IMR-90 (cell line): ENCODE measurements around the gene OCEL1. TPM values are rescaled to one million over a fixed set of nuclear protein-coding genes. Genes with fewer than 3 reads are reported as not detected.

ENCODE experiments used
- ATAC-seq: fragments of 200-7000 bp; cut with Tn5 transposase; 2 replicates; pipeline ENCODE4 v1.9.1; 2020; ENCODE audit warnings: low read depth, mild to moderate bottlenecking, moderate library complexity
- BruUV-seq: library from RNA; stranded (reverse); fragments of 400-500 nt; replicated peaks from 2 replicates; lab custom pipeline; 2021; lab: Mats Ljungman, UMichigan
- CTCF ChIA-PET: fragments of 300-600 bp; formaldehyde crosslinking; extraction: SDS; loops from one replicate; lab custom pipeline; 2021; ENCODE audit warnings: antibody characterized with exemption; lab: Yijun Ruan, JAX
- POLR2A ChIA-PET: fragments of 300-600 bp; sonication (Branson Sonifier 250); formaldehyde crosslinking; loops from one replicate; lab custom pipeline; 2022; ENCODE audit warnings: antibody characterized with exemption; ENCODE audit not compliant: unreplicated experiment; lab: Charles Lee
- DNase-seq: peaks from one replicate; pipeline ENCODE4 v3.0.0; 2013
- H2AFZ ChIP-seq: replicated peaks from 2 replicates; pipeline ENCODE3; 2013; ENCODE audit warnings: low read length, mild to moderate bottlenecking; ENCODE audit not compliant: poor library complexity
- H2AK5ac ChIP-seq: 2 replicates; pipeline ENCODE4 v1.6.1; 2013; ENCODE audit warnings: low read depth, low read length, inconsistent platforms
- H2AK9ac ChIP-seq: replicated peaks from 2 replicates; pipeline ENCODE3; 2013; ENCODE audit warnings: mild to moderate bottlenecking, low read depth, low read length, moderate library complexity; ENCODE audit not compliant: poor library complexity
- H2BK120ac ChIP-seq: 2 replicates; pipeline ENCODE4 v1.6.1; 2013; ENCODE audit warnings: low read depth, low read length, inconsistent platforms
- H2BK15ac ChIP-seq: 3 replicates; pipeline ENCODE4 v1.6.1; 2013; ENCODE audit warnings: low read depth, low read length, inconsistent platforms
- H2BK20ac ChIP-seq: 2 replicates; pipeline ENCODE4 v1.6.1; 2013; ENCODE audit warnings: low read depth, mild to moderate bottlenecking, inconsistent platforms, low read length, moderate library complexity
- H2BK5ac ChIP-seq: 2 replicates; pipeline ENCODE4 v1.6.1; 2013; ENCODE audit warnings: mild to moderate bottlenecking, low read depth, low read length, inconsistent platforms; ENCODE audit not compliant: poor library complexity, severe bottlenecking
- H3K14ac ChIP-seq: replicated peaks from 2 replicates; pipeline ENCODE4 v1.6.1; 2013; ENCODE audit warnings: low read depth, low read length, inconsistent platforms
- H3K18ac ChIP-seq: 2 replicates; pipeline ENCODE4 v1.6.1; 2013; ENCODE audit warnings: low read depth, low read length, control low read depth
- H3K23ac ChIP-seq: 2 replicates; pipeline ENCODE4 v1.6.1; 2013; ENCODE audit warnings: low read depth, low read length, inconsistent platforms
- H3K27ac ChIP-seq: 2 replicates; pipeline ENCODE4 v1.5.1; 2013; ENCODE audit warnings: mild to moderate bottlenecking, control low read depth, low read length; ENCODE audit not compliant: insufficient read depth
- H3K27me3 ChIP-seq: 2 replicates; pipeline ENCODE4 v1.6.1; 2013; ENCODE audit warnings: low read length; ENCODE audit not compliant: control insufficient read depth, insufficient read depth
- H3K36me3 ChIP-seq: 2 replicates; pipeline ENCODE4 v1.6.1; 2013; ENCODE audit warnings: low read length, mixed read lengths; ENCODE audit not compliant: control insufficient read depth, insufficient read depth
- H3K4ac ChIP-seq: 2 replicates; pipeline ENCODE4 v1.6.1; 2013; ENCODE audit warnings: low read depth, low read length, inconsistent platforms
- H3K4me1 ChIP-seq: 2 replicates; pipeline ENCODE4 v1.6.1; 2013; ENCODE audit warnings: low read length, mixed read lengths; ENCODE audit not compliant: control insufficient read depth, insufficient read depth
- H3K4me2 ChIP-seq: 2 replicates; pipeline ENCODE4 v1.6.1; 2013; ENCODE audit warnings: low read depth, mild to moderate bottlenecking, control low read depth, low read length, moderate library complexity
- H3K4me3 ChIP-seq: 2 replicates; pipeline ENCODE4 v1.5.1; 2013; ENCODE audit warnings: low read depth, mild to moderate bottlenecking, control low read depth, low read length, moderate library complexity; ENCODE audit not compliant: insufficient read depth
- H3K56ac ChIP-seq: 2 replicates; pipeline ENCODE4 v1.6.1; 2013; ENCODE audit warnings: low read length, inconsistent platforms; ENCODE audit not compliant: insufficient read depth; ENCODE audit errors: extremely low read depth
- H3K79me1 ChIP-seq, 2 experiments: 2 replicates each; pipeline ENCODE4 v1.6.1; 2013; ENCODE audit warnings: low read length in 2 of 2, inconsistent platforms in 1 of 2, low read depth in 1 of 2
- H3K9ac ChIP-seq: 2 replicates; pipeline ENCODE4 v1.6.1; 2013; ENCODE audit warnings: low read depth, low read length, control low read depth
- H3K9me1 ChIP-seq: 2 replicates; pipeline ENCODE4 v1.6.1; 2013; ENCODE audit warnings: low read length, inconsistent platforms; ENCODE audit not compliant: insufficient read depth
- H3K9me3 ChIP-seq: 2 replicates; pipeline ENCODE4 v1.6.1; 2013; ENCODE audit warnings: low read length; ENCODE audit not compliant: control insufficient read depth, insufficient read depth
- H4K20me1 ChIP-seq: 2 replicates; pipeline ENCODE4 v1.6.1; 2013; ENCODE audit warnings: low read length, inconsistent platforms; ENCODE audit not compliant: insufficient read depth
- H4K5ac ChIP-seq: 2 replicates; pipeline ENCODE4 v1.6.1; 2013; ENCODE audit warnings: mild to moderate bottlenecking, low read depth, low read length, control low read depth
- H4K8ac ChIP-seq, 2 experiments: 2 replicates each; pipeline ENCODE4 v1.6.1; 2013; ENCODE audit warnings: low read depth in 2 of 2, low read length in 2 of 2, control low read depth in 1 of 2, inconsistent platforms in 1 of 2
- H4K91ac ChIP-seq: 2 replicates; pipeline ENCODE4 v1.6.1; 2013; ENCODE audit warnings: low read depth, low read length, inconsistent platforms; ENCODE audit not compliant: insufficient read depth
- MAZ ChIP-seq: IDR thresholded peaks from 2 replicates; pipeline ENCODE4 v1.6.1; 2012; ENCODE audit warnings: low read depth, mild to moderate bottlenecking, low read length, improper control_type of control experiment, moderate library complexity, borderline replicate concordance
- RAD21 ChIP-seq: IDR thresholded peaks from 2 replicates; pipeline ENCODE4 v1.6.1; 2012; ENCODE audit warnings: low read length, improper control_type of control experiment
- RCOR1 ChIP-seq: IDR thresholded peaks from 2 replicates; pipeline ENCODE4 v1.6.1; 2012; ENCODE audit warnings: mild to moderate bottlenecking, low read length, improper control_type of control experiment; ENCODE audit not compliant: insufficient replicate concordance
- SMC3 ChIP-seq: fragments of 150-350 bp; IDR thresholded peaks from 2 replicates; pipeline ENCODE4 v1.6.1; 2016; ENCODE audit warnings: low read depth, mild to moderate bottlenecking, antibody characterized with exemption, low read length, moderate library complexity
- WGBS, 2 experiments: methylation state at CpG; one replicate each; pipeline versions ENCODE4 v1.1.5 to v1.1.7; 2013; ENCODE audit warnings: missing lambda C conversion rate in 2 of 2; ENCODE audit not compliant: insufficient read length in 1 of 2; ENCODE audit errors: extremely low coverage in 2 of 2; 5-methylcytosine and 5-hydroxymethylcytosine counted together
- dilution Hi-C: fragments of 300-500 bp; cut with HindIII; formaldehyde crosslinking; loops from one replicate; pipeline ENCODE4 v1.14.3; 2018; ENCODE audit warnings: low sequenced_read_pairs; ENCODE audit not compliant: unreplicated experiment
- in situ Hi-C: fragments of 300-500 bp; cut with MboI; formaldehyde crosslinking; loops from 3 replicates; pipeline ENCODE4 v1.14.3; 2019; ENCODE audit warnings: low sequenced_read_pairs, inconsistent platforms, mixed read lengths
- intact Hi-C: fragments of 100-400 bp; cut with micrococcal nuclease; formaldehyde crosslinking; loops from 2 replicates; pipeline ENCODE4 v1.10.0; 2022
- polyA plus RNA-seq, 3 experiments: library from polyadenylated mRNA; depleted of rRNA; stranded (reverse); fragments of >200 nt; gene quantifications; 2 replicates each; pipeline ENCODE4 v1.2.3, GENCODE V29; 2012; ENCODE audit warnings: low replicate concordance in 1 of 3
- total RNA-seq: library from RNA; depleted of rRNA; stranded (reverse); fragments of >200 nt; gene quantifications from 2 replicates; pipeline ENCODE4 v1.2.3, GENCODE V29; 2012
- TF ChIP-seq, protein P1 (sequence below): conservative IDR thresholded peaks from 2 replicates; pipeline ENCODE4 v1.5.1; 2012; ENCODE audit warnings: mild to moderate bottlenecking, low read depth, low read length, improper control_type of control experiment
- TF ChIP-seq, protein P2 (sequence below): fragments of 150-350 bp; IDR thresholded peaks from 2 replicates; pipeline ENCODE4 v1.6.1; 2017; ENCODE audit warnings: mild to moderate bottlenecking, antibody characterized with exemption, low read length, low read depth

OCEL1 gene
- total and polyA plus RNA-seq, 2 of the 4 experiments (the other 2 are of a cell fraction), result 1.1 to 7.2 TPM

DNA sequence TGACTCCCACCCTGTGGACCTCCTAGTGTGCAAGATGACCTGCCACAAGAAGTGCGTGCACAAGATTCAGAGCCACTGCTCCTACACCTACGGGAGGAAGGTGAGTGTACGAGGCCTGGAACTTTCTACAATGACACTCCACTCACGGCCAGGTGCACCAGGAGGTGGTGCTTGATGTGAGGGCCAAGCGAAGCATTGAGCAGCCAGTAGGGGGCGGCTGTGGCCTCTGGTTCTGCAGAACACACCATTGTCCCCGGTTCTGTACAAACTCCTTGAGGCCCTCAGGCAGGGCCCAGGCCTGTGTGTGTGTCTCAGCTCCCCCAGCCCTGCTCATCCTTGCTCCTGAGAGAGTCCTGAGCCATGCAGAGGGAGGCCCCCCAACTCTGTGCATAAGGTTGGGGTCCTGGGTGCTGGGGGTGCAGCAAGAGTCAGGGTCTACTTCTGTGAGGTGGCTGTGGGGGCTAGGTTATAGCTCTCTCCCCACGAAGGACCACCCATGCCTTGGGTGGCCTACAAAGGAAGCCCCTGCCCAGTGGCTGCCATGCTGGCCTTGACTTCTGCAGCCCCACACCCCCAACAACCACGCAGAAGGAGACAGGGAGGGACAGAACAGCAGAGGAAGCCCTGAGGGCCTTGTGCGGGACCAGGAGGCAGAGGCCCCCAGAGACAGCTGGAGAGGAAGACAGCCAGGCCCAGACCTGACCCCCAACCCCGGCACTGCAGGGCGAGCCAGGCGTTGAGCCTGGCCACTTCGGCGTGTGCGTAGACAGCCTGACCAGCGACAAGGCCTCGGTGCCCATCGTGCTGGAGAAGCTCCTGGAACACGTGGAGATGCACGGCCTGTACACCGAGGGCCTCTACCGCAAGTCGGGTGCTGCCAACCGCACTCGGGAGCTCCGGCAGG lies 20.5 kb upstream of the OCEL1 start:
- POLR2A ChIA-PET, result no interaction called here
- H3K36me3 ChIP-seq, result peaks cover 82% of the 10 kb centered on the region

More for the DNA sequence above, 20.5 kb upstream of the OCEL1 start:
- H3K4ac ChIP-seq, result no peak overlapping the region
- DNase-seq (peak; percentile 34), ATAC-seq (peak; percentile 59)
- H3K23ac ChIP-seq, result no peak overlapping the region
- CTCF ChIA-PET, result interaction anchor here (0.6 to 1.0 kb wide), 3 partner anchors 11 to 654 kb away, joined by 3 to 4 read pairs (median 3); no protein-coding TSS in a partner anchor
- no peak overlapping the region for H3K27ac ChIP-seq
- no peak overlapping the region for H3K14ac ChIP-seq
- no peaks in the 10 kb centered on the region for H3K9me3 ChIP-seq
- no peaks in the 10 kb centered on the region for H3K4me1 ChIP-seq
- no peak overlapping the region for H3K4me3 ChIP-seq
- no peak overlapping the region for H4K8ac ChIP-seq
- H2AFZ ChIP-seq, result peak overlapping the region; percentile 49
- WGBS, 2 experiments, result 100% methylated on average over 12 of the region's 27 CpGs; no CpG with 5 or more reads in 1 of the 2 experiments
- dilution Hi-C loops, result no loop called here
- in situ Hi-C loops, result loop anchor here (10.0 kb wide), 1 partner anchor 79 kb away; the partner anchor contains the start of gene ANKLE1
- H2AK9ac ChIP-seq, result peak overlapping the region; percentile 24
- peak; percentile 54 for TF ChIP-seq RAD21
- TF ChIP-seq SMC3, result peak; percentile 51
- no peak for TF ChIP-seq RCOR1
- TF ChIP-seq, protein P1, sequence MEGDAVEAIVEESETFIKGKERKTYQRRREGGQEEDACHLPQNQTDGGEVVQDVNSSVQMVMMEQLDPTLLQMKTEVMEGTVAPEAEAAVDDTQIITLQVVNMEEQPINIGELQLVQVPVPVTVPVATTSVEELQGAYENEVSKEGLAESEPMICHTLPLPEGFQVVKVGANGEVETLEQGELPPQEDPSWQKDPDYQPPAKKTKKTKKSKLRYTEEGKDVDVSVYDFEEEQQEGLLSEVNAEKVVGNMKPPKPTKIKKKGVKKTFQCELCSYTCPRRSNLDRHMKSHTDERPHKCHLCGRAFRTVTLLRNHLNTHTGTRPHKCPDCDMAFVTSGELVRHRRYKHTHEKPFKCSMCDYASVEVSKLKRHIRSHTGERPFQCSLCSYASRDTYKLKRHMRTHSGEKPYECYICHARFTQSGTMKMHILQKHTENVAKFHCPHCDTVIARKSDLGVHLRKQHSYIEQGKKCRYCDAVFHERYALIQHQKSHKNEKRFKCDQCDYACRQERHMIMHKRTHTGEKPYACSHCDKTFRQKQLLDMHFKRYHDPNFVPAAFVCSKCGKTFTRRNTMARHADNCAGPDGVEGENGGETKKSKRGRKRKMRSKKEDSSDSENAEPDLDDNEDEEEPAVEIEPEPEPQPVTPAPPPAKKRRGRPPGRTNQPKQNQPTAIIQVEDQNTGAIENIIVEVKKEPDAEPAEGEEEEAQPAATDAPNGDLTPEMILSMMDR, result peak; percentile 56
- TF ChIP-seq, protein P2, sequence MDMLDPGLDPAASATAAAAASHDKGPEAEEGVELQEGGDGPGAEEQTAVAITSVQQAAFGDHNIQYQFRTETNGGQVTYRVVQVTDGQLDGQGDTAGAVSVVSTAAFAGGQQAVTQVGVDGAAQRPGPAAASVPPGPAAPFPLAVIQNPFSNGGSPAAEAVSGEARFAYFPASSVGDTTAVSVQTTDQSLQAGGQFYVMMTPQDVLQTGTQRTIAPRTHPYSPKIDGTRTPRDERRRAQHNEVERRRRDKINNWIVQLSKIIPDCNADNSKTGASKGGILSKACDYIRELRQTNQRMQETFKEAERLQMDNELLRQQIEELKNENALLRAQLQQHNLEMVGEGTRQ, result no peak
- TF ChIP-seq MAZ, result no peak
- no peak overlapping the region for H2BK5ac ChIP-seq
- no peak overlapping the region for H2AK5ac ChIP-seq
- peaks cover 19% of the 10 kb centered on the region for H4K20me1 ChIP-seq
- H2BK20ac ChIP-seq, result no peak overlapping the region
- no peak overlapping the region for H4K5ac ChIP-seq
- no peak overlapping the region for H3K18ac ChIP-seq
- H3K27me3 ChIP-seq, result no peaks in the 10 kb centered on the region
- intact Hi-C loops, result loop anchor here (1.0 kb wide), 1 partner anchor 77 kb away; no protein-coding TSS in a partner anchor
- no peak overlapping the region for H3K4me2 ChIP-seq
- BruUV-seq, result no TSS peak
- H4K91ac ChIP-seq, result no peak overlapping the region
- H3K56ac ChIP-seq, result no peak overlapping the region
- H3K9me1 ChIP-seq, result peaks cover 11% of the 10 kb centered on the region
- no peak overlapping the region for H2BK15ac ChIP-seq
- H3K79me1 ChIP-seq, result peaks cover 6 to 31% of the 10 kb centered on the region in 2 experiments; a peak in 3 of 4 replicates
- no peak overlapping the region for H2BK120ac ChIP-seq
- H3K9ac ChIP-seq, result no peak overlapping the region
